Esophagus squamous epithelium (tissue), 4 donors: ENCODE results near the gene HDGFL2.

Experiments used
- CTCF ChIP-seq, 6 experiments: fragments of 450-650 bp in 4 of 6; fragments of 200-600 bp in 2 of 6; sonication (generic) in 2 of 6; IDR thresholded peaks; one replicate each; pipeline ENCODE4 v1.5.1; 2016 to 2019; ENCODE audit warnings: antibody characterized with exemption in 6 of 6, mild to moderate bottlenecking in 4 of 6, moderate library complexity in 4 of 6
- POLR2A ChIP-seq, 4 donors: fragments of 450-650 bp; IDR thresholded peaks; one replicate each; pipeline ENCODE4 v1.6.1; 2017; ENCODE audit warnings: antibody characterized with exemption in 4 of 4, mild to moderate bottlenecking in 4 of 4, moderate library complexity in 3 of 4

- no peak for TF ChIP-seq CTCF (IDR thresholded peaks at IDR 0.05)
- no peak for TF ChIP-seq POLR2A (IDR thresholded peaks at IDR 0.05)
Measured at GRCh38 chr19:4502282-4503131, 30.4 kb downstream of the HDGFL2 start.
